ENCODE results near the gene COL28A1. TPM values are rescaled to one million over a fixed set of nuclear protein-coding genes. Genes with fewer than 3 reads are reported as not detected.
"Not testable (repeated sequence)": the region's sequence is repeated elsewhere in the genome, so short reads cannot be mapped to it uniquely, and the experiment has no call there.

COL28A1 gene
- total and polyA plus RNA-seq, 3 experiments from 2014 or later, result not detected

DNA sequence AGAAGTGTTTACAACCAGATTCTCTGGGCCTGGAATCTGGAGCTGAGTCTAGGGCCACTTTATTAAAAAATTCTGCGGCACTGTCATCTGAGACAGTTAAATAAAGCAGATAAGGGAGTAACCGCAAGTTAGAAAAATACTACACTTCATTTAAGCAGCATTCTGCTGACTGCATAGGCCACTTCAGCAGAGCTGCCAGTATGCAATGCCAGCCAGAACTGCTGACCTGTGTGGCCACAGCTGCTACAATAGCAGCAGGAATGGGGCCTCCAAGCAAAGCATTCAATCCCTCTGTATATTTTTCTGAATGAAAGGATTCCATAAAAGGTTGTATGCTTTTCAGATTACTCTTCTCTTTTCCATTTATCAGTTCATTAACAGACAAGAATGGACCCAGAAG, 136.0 kb downstream of the COL28A1 start:
- no peak overlapping the region for H3K27ac Mint-ChIP-seq
- no peak overlapping the region for H3K27ac ChIP-seq (ENCODE audit: low read depth, low read length)
- H3K4me3 Mint-ChIP-seq, result no peak overlapping the region
- H3K36me3 ChIP-seq (ENCODE audit: insufficient read depth, low read length), result no peaks in the 10 kb centered on the region
- H3K4me1 ChIP-seq (ENCODE audit: insufficient read depth, low read length), result no peaks in the 10 kb centered on the region
- H3K27me3 Mint-ChIP-seq, result peaks cover 3 to 19% of the 10 kb centered on the region in 2 donors
- ChIA-PET CTCF (no interaction called here), POLR2A (no interaction called here)
- no peaks in the 10 kb centered on the region for H3K4me1 Mint-ChIP-seq
- no peaks in the 10 kb centered on the region for H3K36me3 Mint-ChIP-seq
- no peak for DNase-seq
- no peaks in the 10 kb centered on the region for H3K9me3 Mint-ChIP-seq
- H3K9me3 ChIP-seq (ENCODE audit: low read length), result no peaks in the 10 kb centered on the region
- no peak overlapping the region for H3K4me3 ChIP-seq (ENCODE audit: low read length)
- H3K27me3 ChIP-seq (ENCODE audit: insufficient read depth, low read length, poor library complexity, severe bottlenecking), result no peaks in the 10 kb centered on the region

DNA sequence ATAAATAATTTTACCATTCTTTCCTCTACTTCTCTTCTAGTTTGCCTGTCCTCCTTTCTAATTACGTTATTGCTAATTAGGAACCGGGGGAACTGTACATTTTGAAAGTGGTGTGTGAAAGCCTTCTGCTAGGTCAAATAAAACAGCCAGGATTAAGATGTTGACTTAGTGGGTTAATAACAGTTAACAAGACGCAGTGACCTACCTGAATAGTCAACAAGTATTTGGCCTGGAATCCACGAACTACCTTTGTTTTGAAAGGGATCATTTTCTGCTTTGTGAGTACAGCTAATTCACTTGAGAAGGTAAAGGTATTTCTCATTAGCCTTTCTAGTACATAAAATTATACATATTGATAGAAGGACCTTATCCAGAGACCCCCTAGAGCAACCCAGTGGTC, 139.9 kb downstream of the COL28A1 start:
- Mint-ChIP-seq H3K27ac (no peak overlapping the region), H3K36me3 (peaks cover 0 to 22% (median 2%) of the 10 kb centered on the region in 3 donors), H3K4me3 (no peak overlapping the region), H3K4me1 (no peaks in the 10 kb centered on the region), H3K27me3 (peaks cover 15 to 22% of the 10 kb centered on the region in 2 donors), H3K9me3 (peaks cover 6 to 19% (median 14%) of the 10 kb centered on the region in 5 donors)
- CTCF ChIA-PET, result no interaction called here
- DNase-seq, result no peak
- H3K27ac ChIP-seq (ENCODE audit: low read depth, low read length), result no peak overlapping the region
- H3K36me3 ChIP-seq (ENCODE audit: insufficient read depth, low read length), result no peaks in the 10 kb centered on the region
- no peak overlapping the region for H3K4me3 ChIP-seq (ENCODE audit: low read length)
- H3K27me3 ChIP-seq (ENCODE audit: insufficient read depth, low read length, poor library complexity, severe bottlenecking), result no peaks in the 10 kb centered on the region
- H3K4me1 ChIP-seq (ENCODE audit: insufficient read depth, low read length), result no peaks in the 10 kb centered on the region
- no peaks in the 10 kb centered on the region for H3K9me3 ChIP-seq (ENCODE audit: low read length)
- POLR2A ChIA-PET, result no interaction called here

DNA sequence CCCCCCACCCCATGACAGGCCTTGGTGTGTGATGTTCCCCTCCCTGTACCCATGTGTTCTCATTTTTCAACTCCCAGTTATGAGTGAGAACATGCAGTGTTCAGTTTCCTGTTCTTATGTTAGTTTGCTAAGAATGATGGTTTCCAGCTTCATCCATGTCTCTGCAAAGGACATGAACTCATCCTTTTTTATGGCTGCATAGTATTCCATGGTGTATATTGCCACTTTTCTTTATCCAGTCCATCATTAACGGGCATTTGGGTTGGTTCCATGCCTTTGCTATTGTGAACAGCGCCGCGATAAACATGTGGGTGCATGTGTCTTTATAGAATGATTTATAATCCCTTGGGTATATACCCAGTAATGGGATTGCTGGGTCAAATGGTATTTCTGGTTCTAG, 147.5 kb downstream of the COL28A1 start:
- POLR2A ChIA-PET; H3K4me3 Mint-ChIP-seq; H3K27me3 ChIP-seq (ENCODE audit: insufficient read depth, low read length, poor library complexity, severe bottlenecking); H3K4me3 ChIP-seq (ENCODE audit: low read length); H3K27ac ChIP-seq (ENCODE audit: low read depth, low read length); DNase-seq; H3K4me1 ChIP-seq (ENCODE audit: insufficient read depth, low read length); H3K36me3 ChIP-seq (ENCODE audit: insufficient read depth, low read length); H3K9me3 ChIP-seq (ENCODE audit: low read length); H3K27ac Mint-ChIP-seq; CTCF ChIA-PET; H3K4me1 Mint-ChIP-seq: not testable (repeated sequence)
- Mint-ChIP-seq H3K36me3 (peaks cover 0 to 34% (median 2%) of the 10 kb centered on the region in 3 donors), H3K9me3 (peaks cover 6 to 28% (median 17%) of the 10 kb centered on the region in 5 donors), H3K27me3 (peaks cover 15 to 17% of the 10 kb centered on the region in 2 donors)

DNA sequence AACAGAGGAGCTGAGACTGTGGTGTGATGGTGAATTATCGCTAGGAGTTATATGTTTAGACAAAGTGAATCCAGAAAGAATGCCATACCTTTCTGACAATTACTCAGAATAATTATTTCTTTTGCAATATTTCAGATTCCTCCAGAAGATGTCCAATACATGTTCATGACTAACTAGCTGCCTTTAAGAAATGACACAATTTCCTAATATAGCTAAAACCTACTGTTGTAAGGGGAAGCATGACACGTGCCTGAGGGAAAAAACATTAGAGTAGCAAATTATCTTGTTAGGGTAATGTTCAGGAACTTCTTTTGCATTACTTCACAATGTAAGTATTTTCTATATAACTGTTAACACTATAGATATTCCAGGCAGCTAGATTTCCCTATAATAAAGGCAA, 150.3 kb downstream of the COL28A1 start:
- no peaks in the 10 kb centered on the region for H3K4me1 ChIP-seq (ENCODE audit: insufficient read depth, low read length)
- Mint-ChIP-seq H3K9me3 (peaks cover 0 to 6% (median 2%) of the 10 kb centered on the region in 5 donors), H3K27ac (no peak overlapping the region), H3K36me3 (peaks cover 0 to 9% (median 0%) of the 10 kb centered on the region in 3 donors), H3K27me3 (peaks cover under 1 to 2% of the 10 kb centered on the region in 2 donors), H3K4me3 (no peak overlapping the region), H3K4me1 (no peaks in the 10 kb centered on the region)
- no peaks in the 10 kb centered on the region for H3K27me3 ChIP-seq (ENCODE audit: insufficient read depth, low read length, poor library complexity, severe bottlenecking)
- POLR2A ChIA-PET, result no interaction called here
- CTCF ChIA-PET, result no interaction called here
- no peak overlapping the region for H3K4me3 ChIP-seq (ENCODE audit: low read length)
- H3K27ac ChIP-seq (ENCODE audit: low read depth, low read length), result no peak overlapping the region
- no peak for DNase-seq
- H3K9me3 ChIP-seq (ENCODE audit: low read length), result no peaks in the 10 kb centered on the region
- H3K36me3 ChIP-seq (ENCODE audit: insufficient read depth, low read length), result no peaks in the 10 kb centered on the region

DNA sequence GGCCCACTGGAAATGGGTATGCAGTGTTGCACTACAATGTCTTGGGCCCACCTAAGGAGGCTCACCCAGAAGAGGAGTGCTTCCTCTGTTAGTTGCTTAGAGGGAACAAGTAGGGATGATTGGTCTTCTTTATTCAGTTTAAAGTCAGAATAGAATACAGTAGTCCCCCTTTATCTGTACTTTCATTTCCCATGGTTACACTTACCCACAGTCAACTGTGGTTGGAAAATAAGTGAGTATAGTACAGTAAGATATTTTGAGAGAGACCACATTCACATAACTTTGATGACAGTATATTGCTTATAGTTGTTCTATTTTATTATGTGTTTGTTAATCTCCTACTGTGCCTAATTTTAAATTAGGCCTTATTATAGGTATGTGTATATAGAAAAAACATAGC, 151.4 kb downstream of the COL28A1 start:
- ChIA-PET CTCF (no interaction called here), POLR2A (no interaction called here)
- no peak for DNase-seq
- Mint-ChIP-seq H3K27me3 (peaks cover 0 to 3% of the 10 kb centered on the region in 2 donors), H3K36me3 (no peaks in the 10 kb centered on the region), H3K27ac (no peak overlapping the region), H3K9me3 (peaks cover 0 to 3% (median 0%) of the 10 kb centered on the region in 5 donors), H3K4me3 (no peak overlapping the region), H3K4me1 (no peaks in the 10 kb centered on the region)
- Histone ChIP-seq H3K4me3 (ENCODE audit: low read length) (no peak overlapping the region), H3K27ac (ENCODE audit: low read depth, low read length) (no peak overlapping the region), H3K27me3 (ENCODE audit: insufficient read depth, low read length, poor library complexity, severe bottlenecking) (no peaks in the 10 kb centered on the region), H3K36me3 (ENCODE audit: insufficient read depth, low read length) (no peaks in the 10 kb centered on the region), H3K4me1 (ENCODE audit: insufficient read depth, low read length) (no peaks in the 10 kb centered on the region), H3K9me3 (ENCODE audit: low read length) (no peaks in the 10 kb centered on the region)

DNA sequence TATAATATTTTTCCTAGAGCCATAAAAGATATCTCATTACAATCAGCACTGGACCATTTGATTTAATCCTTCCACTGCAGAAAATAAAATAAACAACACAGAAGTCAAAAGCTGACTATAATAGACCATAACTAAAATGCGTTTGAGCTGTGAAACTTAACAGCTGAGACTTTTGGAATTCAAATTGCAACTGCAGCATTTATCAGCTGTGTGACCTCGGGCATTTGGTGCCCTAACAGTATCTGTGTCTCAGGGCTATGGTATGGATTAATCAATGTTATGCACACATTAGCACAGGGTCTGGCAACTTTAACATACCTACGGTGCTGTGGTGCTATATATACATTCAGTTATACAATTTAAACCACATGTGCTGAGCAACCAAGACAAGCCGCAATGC, 160.1 kb downstream of the COL28A1 start:
- Mint-ChIP-seq H3K4me1 (no peaks in the 10 kb centered on the region), H3K9me3 (no peaks in the 10 kb centered on the region), H3K27me3 (peaks cover 2 to 12% of the 10 kb centered on the region in 2 donors), H3K27ac (no peak overlapping the region), H3K36me3 (no peaks in the 10 kb centered on the region), H3K4me3 (no peak overlapping the region)
- no peak for DNase-seq
- Histone ChIP-seq H3K27me3 (ENCODE audit: insufficient read depth, low read length, poor library complexity, severe bottlenecking) (no peaks in the 10 kb centered on the region), H3K4me1 (ENCODE audit: insufficient read depth, low read length) (no peaks in the 10 kb centered on the region), H3K4me3 (ENCODE audit: low read length) (no peak overlapping the region), H3K36me3 (ENCODE audit: insufficient read depth, low read length) (no peaks in the 10 kb centered on the region), H3K9me3 (ENCODE audit: low read length) (no peaks in the 10 kb centered on the region), H3K27ac (ENCODE audit: low read depth, low read length) (no peak overlapping the region)
- ChIA-PET POLR2A (no interaction called here), CTCF (no interaction called here)

DNA sequence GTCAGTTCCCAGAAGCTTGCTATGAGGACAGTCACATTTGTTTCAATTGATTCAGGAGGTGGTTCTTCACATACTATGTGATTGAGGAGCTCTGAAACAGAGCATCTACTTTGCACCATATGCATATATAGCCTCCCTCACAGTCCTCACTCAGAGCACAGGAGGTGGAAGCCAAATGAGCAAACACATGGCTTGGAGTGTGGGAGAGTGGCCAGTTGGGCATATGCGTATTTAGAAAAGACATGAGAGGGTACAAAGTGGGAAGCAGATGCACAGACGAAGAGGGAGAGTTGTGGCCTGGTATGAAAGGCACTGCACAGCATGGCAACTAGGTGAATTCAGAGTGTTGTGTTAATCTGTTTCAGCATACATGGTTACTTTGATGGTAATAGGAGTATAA, 165.6 kb downstream of the COL28A1 start:
- Histone ChIP-seq H3K4me3 (ENCODE audit: low read length) (no peak overlapping the region), H3K36me3 (ENCODE audit: insufficient read depth, low read length) (no peaks in the 10 kb centered on the region), H3K27me3 (ENCODE audit: insufficient read depth, low read length, poor library complexity, severe bottlenecking) (no peaks in the 10 kb centered on the region), H3K27ac (ENCODE audit: low read depth, low read length) (no peak overlapping the region), H3K4me1 (ENCODE audit: insufficient read depth, low read length) (no peaks in the 10 kb centered on the region), H3K9me3 (ENCODE audit: low read length) (no peaks in the 10 kb centered on the region)
- peaks cover 2 to 4% of the 10 kb centered on the region in 2 donors for H3K27me3 Mint-ChIP-seq
- DNase-seq, result no peak
- no peak overlapping the region for H3K27ac Mint-ChIP-seq
- H3K4me3 Mint-ChIP-seq, result no peak overlapping the region
- POLR2A ChIA-PET, result no interaction called here
- CTCF ChIA-PET, result no interaction called here
- H3K36me3 Mint-ChIP-seq, result no peaks in the 10 kb centered on the region
- H3K9me3 Mint-ChIP-seq, result no peaks in the 10 kb centered on the region
- no peaks in the 10 kb centered on the region for H3K4me1 Mint-ChIP-seq

DNA sequence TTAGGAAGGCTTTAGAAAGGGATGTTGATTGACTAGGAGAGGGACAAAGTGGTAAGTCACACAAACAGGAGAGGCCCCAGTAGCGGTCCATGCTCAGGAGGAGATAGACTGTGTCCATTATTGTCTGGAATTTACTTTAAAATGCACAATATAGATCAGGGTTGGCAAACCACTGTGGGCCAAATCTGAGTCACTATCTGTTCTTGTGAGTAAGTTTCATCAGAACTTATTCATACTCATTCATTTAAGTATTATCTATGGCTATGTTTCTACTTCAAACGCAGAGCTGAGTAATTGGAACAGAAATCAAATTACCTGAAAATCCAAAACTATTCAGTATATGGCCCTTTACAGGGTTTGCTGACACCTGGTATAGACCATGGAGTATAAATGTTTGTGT, 166.5 kb downstream of the COL28A1 start:
- Histone ChIP-seq H3K27me3 (ENCODE audit: insufficient read depth, low read length, poor library complexity, severe bottlenecking) (no peaks in the 10 kb centered on the region), H3K27ac (ENCODE audit: low read depth, low read length) (no peak overlapping the region), H3K4me3 (ENCODE audit: low read length) (no peak overlapping the region), H3K4me1 (ENCODE audit: insufficient read depth, low read length) (no peaks in the 10 kb centered on the region), H3K9me3 (ENCODE audit: low read length) (no peaks in the 10 kb centered on the region), H3K36me3 (ENCODE audit: insufficient read depth, low read length) (no peaks in the 10 kb centered on the region)
- DNase-seq, result no peak
- Mint-ChIP-seq H3K27me3 (peaks cover 4% of the 10 kb centered on the region in 2 donors), H3K4me1 (no peaks in the 10 kb centered on the region), H3K9me3 (no peaks in the 10 kb centered on the region), H3K4me3 (no peak overlapping the region), H3K27ac (no peak overlapping the region), H3K36me3 (no peaks in the 10 kb centered on the region)
- ChIA-PET CTCF (no interaction called here), POLR2A (no interaction called here)

DNA sequence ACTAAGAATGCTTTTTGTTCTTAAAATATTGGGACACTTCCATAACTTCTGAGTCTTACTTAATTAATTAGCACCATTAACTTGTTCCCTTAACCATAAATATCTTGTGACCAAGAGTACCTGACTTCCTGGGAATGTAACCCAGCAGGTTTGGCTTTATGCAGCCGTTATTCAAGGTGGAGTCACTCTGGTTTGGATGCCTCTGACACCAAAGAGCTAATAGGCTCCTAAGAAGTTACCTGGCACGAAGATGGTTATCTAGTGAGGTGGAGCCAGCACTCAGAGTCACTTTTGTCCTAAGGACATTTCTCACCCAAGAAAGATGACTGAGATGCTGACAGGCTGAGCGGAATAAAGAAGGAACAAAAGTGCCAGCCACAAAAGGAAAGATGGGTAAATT, 181.0 kb downstream of the COL28A1 start:
- H3K36me3 Mint-ChIP-seq, result peaks cover 0 to 12% (median 0%) of the 10 kb centered on the region in 3 donors
- ChIA-PET CTCF (no interaction called here), POLR2A (no interaction called here)
- H3K4me1 Mint-ChIP-seq, result no peaks in the 10 kb centered on the region
- Histone ChIP-seq H3K4me1 (ENCODE audit: insufficient read depth, low read length) (no peaks in the 10 kb centered on the region), H3K9me3 (ENCODE audit: low read length) (no peaks in the 10 kb centered on the region), H3K27me3 (ENCODE audit: insufficient read depth, low read length, poor library complexity, severe bottlenecking) (no peaks in the 10 kb centered on the region), H3K27ac (ENCODE audit: low read depth, low read length) (no peak overlapping the region), H3K4me3 (ENCODE audit: low read length) (no peak overlapping the region), H3K36me3 (ENCODE audit: insufficient read depth, low read length) (no peaks in the 10 kb centered on the region)
- H3K27ac Mint-ChIP-seq, result no peak overlapping the region
- DNase-seq, result no peak
- H3K9me3 Mint-ChIP-seq, result peaks cover 0 to 3% (median 0%) of the 10 kb centered on the region in 5 donors
- H3K27me3 Mint-ChIP-seq, result peaks cover 7 to 27% of the 10 kb centered on the region in 2 donors
- H3K4me3 Mint-ChIP-seq, result no peak overlapping the region
